ENCODE data around the gene DSG4.
"Not testable (repeated sequence)": the region's sequence is repeated elsewhere in the genome, so short reads cannot be mapped to it uniquely, and the experiment has no call there.

Gene DSG4

GRCh38 chr18:31376477-31376876 lies at the start of gene DSG4:
DSG4 (plus strand) TSS chr18:31376777; CDS start chr18:31376912, 135 bp downstream.
- Histone ChIP-seq H3K4me1 (ENCODE audit: insufficient read depth, insufficient read length) (no peaks in the 10 kb centered on the region), H3K27me3 (ENCODE audit: insufficient read depth, insufficient read length) (no peaks in the 10 kb centered on the region), H3K9me3 (ENCODE audit: insufficient read depth, low read length) (no peaks in the 10 kb centered on the region), H3K36me3 (ENCODE audit: insufficient read depth, insufficient read length, low read length) (no peaks in the 10 kb centered on the region), H3K4me3 (ENCODE audit: insufficient read length, low read depth) (no peak within 1 kb of the TSS), H3K9ac (ENCODE audit: insufficient read length, low read depth) (no peak within 1 kb of the TSS)
- TF ChIP-seq YY1 (IDR thresholded peaks at IDR 0.05; ENCODE audit: insufficient read depth, insufficient read length) (no peak), SUZ12 (IDR thresholded peaks at IDR 0.05; ENCODE audit: extremely low read depth, insufficient read depth, insufficient read length) (no peak), ZNF274 (IDR thresholded peaks at IDR 0.05; ENCODE audit: low read depth, low read length) (no peak)
- no peak for DNase-seq (ENCODE audit: low read depth, low spot score)

- Histone ChIP-seq H3K4me1 (ENCODE audit: insufficient read depth, insufficient read length) (no peaks in the 10 kb centered on the region), H3K4me3 (ENCODE audit: insufficient read length, low read depth) (no peak overlapping the region), H3K9me3 (ENCODE audit: insufficient read depth, low read length) (no peaks in the 10 kb centered on the region), H3K36me3 (ENCODE audit: insufficient read depth, insufficient read length, low read length) (no peaks in the 10 kb centered on the region), H3K9ac (ENCODE audit: insufficient read length, low read depth) (no peak overlapping the region), H3K27me3 (ENCODE audit: insufficient read depth, insufficient read length) (no peaks in the 10 kb centered on the region)
- DNase-seq (ENCODE audit: low read depth, low spot score) = peak; percentile 47
- TF ChIP-seq ZNF274 (IDR thresholded peaks at IDR 0.05; ENCODE audit: low read depth, low read length) (no peak), YY1 (IDR thresholded peaks at IDR 0.05; ENCODE audit: insufficient read depth, insufficient read length) (no peak), SUZ12 (IDR thresholded peaks at IDR 0.05; ENCODE audit: extremely low read depth, insufficient read depth, insufficient read length) (no peak)
These were observed 46.7 kb upstream of the DSG4 start for GRCh38 chr18:31329787-31330438.

- Histone ChIP-seq H3K9ac (ENCODE audit: insufficient read length, low read depth) (no peak overlapping the region), H3K9me3 (ENCODE audit: insufficient read depth, low read length) (no peaks in the 10 kb centered on the region; the same call in 1 of the 2 replicates), H3K4me3 (ENCODE audit: insufficient read length, low read depth) (no peak overlapping the region), H3K27me3 (ENCODE audit: insufficient read depth, insufficient read length) (no peaks in the 10 kb centered on the region), H3K4me1 (ENCODE audit: insufficient read depth, insufficient read length) (no peaks in the 10 kb centered on the region), H3K36me3 (ENCODE audit: insufficient read depth, insufficient read length, low read length) (no peaks in the 10 kb centered on the region)
- no peak for DNase-seq (ENCODE audit: low read depth, low spot score)
- TF ChIP-seq YY1 (IDR thresholded peaks at IDR 0.05; ENCODE audit: insufficient read depth, insufficient read length) (no peak), ZNF274 (IDR thresholded peaks at IDR 0.05; ENCODE audit: low read depth, low read length) (no peak), SUZ12 (IDR thresholded peaks at IDR 0.05; ENCODE audit: extremely low read depth, insufficient read depth, insufficient read length) (no peak)
These were observed 33.1 kb upstream of the DSG4 start for GRCh38 chr18:31343454-31343853.

- not testable (repeated sequence) for H3K4me1 ChIP-seq (ENCODE audit: insufficient read depth, insufficient read length); H3K27me3 ChIP-seq (ENCODE audit: insufficient read depth, insufficient read length); H3K9ac ChIP-seq (ENCODE audit: insufficient read length, low read depth)
These were observed 23.2 kb upstream of the DSG4 start for GRCh38 chr18:31353336-31353735.

GRCh38 chr18:31354990-31355389 lies 21.6 kb upstream of the DSG4 start:
- Histone ChIP-seq H3K9ac (ENCODE audit: insufficient read length, low read depth) (no peak overlapping the region), H3K9me3 (ENCODE audit: insufficient read depth, low read length) (peaks cover 12% of the 10 kb centered on the region; the same call in 1 of the 2 replicates), H3K36me3 (ENCODE audit: insufficient read depth, insufficient read length, low read length) (no peaks in the 10 kb centered on the region), H3K4me3 (ENCODE audit: insufficient read length, low read depth) (no peak overlapping the region), H3K4me1 (ENCODE audit: insufficient read depth, insufficient read length) (no peaks in the 10 kb centered on the region), H3K27me3 (ENCODE audit: insufficient read depth, insufficient read length) (no peaks in the 10 kb centered on the region)
- no peak for TF ChIP-seq YY1 (IDR thresholded peaks at IDR 0.05; ENCODE audit: insufficient read depth, insufficient read length)
- TF ChIP-seq SUZ12 (IDR thresholded peaks at IDR 0.05; ENCODE audit: extremely low read depth, insufficient read depth, insufficient read length) = no peak
- TF ChIP-seq ZNF274 (IDR thresholded peaks at IDR 0.05; ENCODE audit: low read depth, low read length) = no peak
- no peak for DNase-seq (ENCODE audit: low read depth, low spot score)

More at GRCh38 chr18:31353336-31353735, 23.2 kb upstream of the DSG4 start:
- peaks cover 12% of the 10 kb centered on the region; the same call in 1 of the 2 replicates for H3K9me3 ChIP-seq (ENCODE audit: insufficient read depth, low read length)
- not testable (repeated sequence) for DNase-seq (ENCODE audit: low read depth, low spot score); H3K36me3 ChIP-seq (ENCODE audit: insufficient read depth, insufficient read length, low read length); H3K4me3 ChIP-seq (ENCODE audit: insufficient read length, low read depth)

GRCh38 chr18:31356025-31356424 lies 20.6 kb upstream of the DSG4 start:
- Histone ChIP-seq H3K9ac (ENCODE audit: insufficient read length, low read depth) (no peak overlapping the region), H3K27me3 (ENCODE audit: insufficient read depth, insufficient read length) (no peaks in the 10 kb centered on the region), H3K4me3 (ENCODE audit: insufficient read length, low read depth) (no peak overlapping the region), H3K4me1 (ENCODE audit: insufficient read depth, insufficient read length) (no peaks in the 10 kb centered on the region), H3K36me3 (ENCODE audit: insufficient read depth, insufficient read length, low read length) (no peaks in the 10 kb centered on the region), H3K9me3 (ENCODE audit: insufficient read depth, low read length) (peaks cover 12% of the 10 kb centered on the region; the same call in 1 of the 2 replicates)
- DNase-seq (ENCODE audit: low read depth, low spot score) = no peak
- no peak for TF ChIP-seq SUZ12 (IDR thresholded peaks at IDR 0.05; ENCODE audit: extremely low read depth, insufficient read depth, insufficient read length)
- TF ChIP-seq YY1 (IDR thresholded peaks at IDR 0.05; ENCODE audit: insufficient read depth, insufficient read length) = no peak
- no peak for TF ChIP-seq ZNF274 (IDR thresholded peaks at IDR 0.05; ENCODE audit: low read depth, low read length)

- H3K27me3 ChIP-seq (ENCODE audit: insufficient read depth, insufficient read length) = no peaks in the 10 kb centered on the region
- H3K4me3 ChIP-seq (ENCODE audit: insufficient read length, low read depth) = no peak overlapping the region
- H3K36me3 ChIP-seq (ENCODE audit: insufficient read depth, insufficient read length, low read length) = no peaks in the 10 kb centered on the region
- DNase-seq (ENCODE audit: low read depth, low spot score) = no peak
- H3K9me3 ChIP-seq (ENCODE audit: insufficient read depth, low read length) = peaks cover 7% of the 10 kb centered on the region; the same call in 1 of the 2 replicates
- TF ChIP-seq SUZ12 (IDR thresholded peaks at IDR 0.05; ENCODE audit: extremely low read depth, insufficient read depth, insufficient read length) = no peak
- no peak for TF ChIP-seq ZNF274 (IDR thresholded peaks at IDR 0.05; ENCODE audit: low read depth, low read length)
- TF ChIP-seq YY1 (IDR thresholded peaks at IDR 0.05; ENCODE audit: insufficient read depth, insufficient read length) = no peak
- no peaks in the 10 kb centered on the region for H3K4me1 ChIP-seq (ENCODE audit: insufficient read depth, insufficient read length)
- no peak overlapping the region for H3K9ac ChIP-seq (ENCODE audit: insufficient read length, low read depth)
These were observed 12.4 kb upstream of the DSG4 start for GRCh38 chr18:31364190-31364589.
